ENCODE results near the gene KCNIP1. TPM values are rescaled to one million over a fixed set of nuclear protein-coding genes. Genes with fewer than 3 reads are reported as not detected.

The KCNIP1 gene
- total RNA-seq, 4 donors from 2014 or later, result not detected

GRCh38 chr5:170536525-170536924 is 32.7 kb downstream of the KCNIP1 start:
- no peaks in the 10 kb centered on the region for H3K27me3 ChIP-seq
- no peak for DNase-seq
- no peak overlapping the region for H3K4me3 ChIP-seq
- no peaks in the 10 kb centered on the region for H3K36me3 ChIP-seq
- H3K27ac ChIP-seq, result no peak overlapping the region
- no peaks in the 10 kb centered on the region for H3K4me1 ChIP-seq
- TF ChIP-seq CTCF (IDR thresholded peaks at IDR 0.05) (no peak), POLR2A (IDR thresholded peaks at IDR 0.05) (no peak)
- no peaks in the 10 kb centered on the region for H3K9me3 ChIP-seq

- H3K27ac ChIP-seq, result no peak overlapping the region
- TF ChIP-seq CTCF (IDR thresholded peaks at IDR 0.05), result no peak
- TF ChIP-seq POLR2A (IDR thresholded peaks at IDR 0.05), result no peak
- DNase-seq, result no peak
- H3K27me3 ChIP-seq, result no peaks in the 10 kb centered on the region
- H3K4me1 ChIP-seq, result no peaks in the 10 kb centered on the region
- no peaks in the 10 kb centered on the region for H3K9me3 ChIP-seq
- H3K4me3 ChIP-seq, result no peak overlapping the region
- no peaks in the 10 kb centered on the region for H3K36me3 ChIP-seq
These were observed 33.8 kb downstream of the KCNIP1 start for GRCh38 chr5:170537451-170538095.

- H3K27me3 ChIP-seq, result no peaks in the 10 kb centered on the region
- TF ChIP-seq CTCF (IDR thresholded peaks at IDR 0.05), result no peak
- no peak for TF ChIP-seq POLR2A (IDR thresholded peaks at IDR 0.05)
- DNase-seq, result no peak
- H3K36me3 ChIP-seq, result no peaks in the 10 kb centered on the region
- no peaks in the 10 kb centered on the region for H3K4me1 ChIP-seq
- H3K9me3 ChIP-seq, result no peaks in the 10 kb centered on the region
- no peak overlapping the region for H3K4me3 ChIP-seq
- no peak overlapping the region for H3K27ac ChIP-seq
These were observed 34.3 kb downstream of the KCNIP1 start for GRCh38 chr5:170538096-170538465.

- no peak overlapping the region for H3K4me3 ChIP-seq
- no peak overlapping the region for H3K27ac ChIP-seq
- H3K4me1 ChIP-seq, result no peaks in the 10 kb centered on the region
- no peaks in the 10 kb centered on the region for H3K27me3 ChIP-seq
- TF ChIP-seq CTCF (IDR thresholded peaks at IDR 0.05) (no peak), POLR2A (IDR thresholded peaks at IDR 0.05) (no peak)
- H3K9me3 ChIP-seq, result no peaks in the 10 kb centered on the region
- no peaks in the 10 kb centered on the region for H3K36me3 ChIP-seq
- no peak for DNase-seq
These were observed 35.1 kb downstream of the KCNIP1 start for GRCh38 chr5:170538696-170539586.

GRCh38 chr5:170540271-170540670 is 36.5 kb downstream of the KCNIP1 start:
- H3K27me3 ChIP-seq, result no peaks in the 10 kb centered on the region
- TF ChIP-seq POLR2A (IDR thresholded peaks at IDR 0.05), result no peak
- TF ChIP-seq CTCF (IDR thresholded peaks at IDR 0.05), result no peak
- no peak for DNase-seq
- H3K36me3 ChIP-seq, result no peaks in the 10 kb centered on the region
- H3K4me3 ChIP-seq, result no peak overlapping the region
- no peak overlapping the region for H3K27ac ChIP-seq
- H3K9me3 ChIP-seq, result no peaks in the 10 kb centered on the region
- H3K4me1 ChIP-seq, result no peaks in the 10 kb centered on the region
